K562 (cell line): ENCODE measurements around the gene NUFIP2. TPM values are rescaled to one million over a fixed set of nuclear protein-coding genes. Genes with fewer than 3 reads are reported as not detected.

Experiments used
- ATAC-seq: fragments of 200-7000 bp; cut with Tn5 transposase; 3 replicates; pipeline ENCODE4 v1.9.1; 2020; ENCODE audit warnings: moderate library complexity
- BruUV-seq: library from RNA; stranded (reverse); fragments of 400-500 nt; replicated peaks from 2 replicates; lab custom pipeline; 2021; lab: Mats Ljungman, UMichigan
- CTCF ChIA-PET: fragments of 300-600 bp; formaldehyde crosslinking; extraction: SDS; loops from one replicate; lab custom pipeline; 2021; ENCODE audit warnings: low intra/inter-chr PET ratio; lab: Yijun Ruan, JAX
- POLR2A ChIA-PET: fragments of 300-600, 350-650 bp; sonication (Branson Sonifier 250); formaldehyde crosslinking; extraction: SDS; loops from one replicate; lab custom pipeline; 2021; ENCODE audit warnings: antibody characterized with exemption, inconsistent platforms; lab: Yijun Ruan, JAX
- DNase-seq, 4 experiments: peaks; one replicate each; pipeline versions ENCODE4 v3.0.0 to v3.0.0-alpha.2; 2011 to 2018; ENCODE audit warnings: low spot score in 3 of 4, mixed read lengths in 3 of 4; ENCODE audit errors: extremely low read depth in 1 of 4
- FAIRE-seq: peaks from 2 replicates; lab custom pipeline; 2011; peaks lifted over from hg19 to GRCh38; lab: Jason Lieb, UNC
- H2AFZ ChIP-seq: 2 replicates; pipeline ENCODE4 v1.6.0; 2011; ENCODE audit warnings: low read depth, low read length, control low read depth, inconsistent platforms
- H3K27ac ChIP-seq: fragments of 200-600 bp; 3 replicates; pipeline ENCODE4 v1.8.0; 2011; ENCODE audit warnings: low read depth, mild to moderate bottlenecking, control low read depth, inconsistent platforms, low read length, moderate library complexity, mixed read lengths; ENCODE audit errors: extremely low read depth
- H3K27me3 ChIP-seq, 2 experiments: fragments of 300-600 bp in 1 of 2; 2 replicates in 1 of 2; 3 replicates in 1 of 2; pipeline versions ENCODE4 v1.6.0 to v1.8.0; 2011; ENCODE audit warnings: inconsistent platforms in 2 of 2, low read length in 2 of 2, mild to moderate bottlenecking in 1 of 2, mixed read lengths in 1 of 2, moderate library complexity in 1 of 2; ENCODE audit not compliant: control insufficient read depth in 2 of 2, insufficient read depth in 2 of 2
- H3K36me3 ChIP-seq: fragments of 300-600 bp; 3 replicates; pipeline ENCODE4 v1.8.0; 2011; ENCODE audit warnings: mild to moderate bottlenecking, low read length, inconsistent platforms; ENCODE audit not compliant: control insufficient read depth, insufficient read depth
- H3K4me1 ChIP-seq, 2 experiments: fragments of 200-600 bp in 1 of 2; replicated peaks in 1 of 2; 2 replicates in 1 of 2; 3 replicates in 1 of 2; pipeline versions ENCODE4 v1.5.1 to v1.8.0; 2011; ENCODE audit warnings: inconsistent platforms in 2 of 2, low read length in 2 of 2, mild to moderate bottlenecking in 1 of 2, mixed read lengths in 1 of 2, moderate library complexity in 1 of 2; ENCODE audit not compliant: control insufficient read depth in 2 of 2, insufficient read depth in 2 of 2
- H3K4me2 ChIP-seq: 2 replicates; pipeline ENCODE4 v1.6.1; 2011; ENCODE audit warnings: low read length, control low read depth, inconsistent platforms, mixed read lengths; ENCODE audit not compliant: insufficient read depth
- H3K4me3 ChIP-seq: fragments of 200-600 bp; sonication (generic), shearing (Covaris generic); 2 replicates; pipeline ENCODE4 v1.5.1; 2016; ENCODE audit warnings: control low read depth, inconsistent platforms
- H3K79me2 ChIP-seq: fragments of 200-600 bp; 3 replicates; pipeline ENCODE4 v1.8.0; 2011; ENCODE audit warnings: low read length, inconsistent platforms; ENCODE audit not compliant: control insufficient read depth, insufficient read depth
- H3K9ac ChIP-seq, 2 experiments: 2 replicates each; pipeline versions ENCODE4 v1.6.0 to v1.6.1; 2011; ENCODE audit warnings: low read depth in 2 of 2, low read length in 2 of 2, control low read depth in 1 of 2, inconsistent platforms in 1 of 2, mild to moderate bottlenecking in 1 of 2, mixed read lengths in 1 of 2; ENCODE audit not compliant: insufficient read depth in 1 of 2
- H3K9me1 ChIP-seq: one replicate; pipeline ENCODE4 v1.6.0; 2011; ENCODE audit warnings: inconsistent platforms, mild to moderate bottlenecking, low read length, moderate library complexity; ENCODE audit not compliant: control insufficient read depth, insufficient read depth
- H3K9me3 ChIP-seq: replicated peaks from 2 replicates; pipeline ENCODE4 v1.5.1; 2011; ENCODE audit warnings: low read depth, low read length, inconsistent platforms; ENCODE audit not compliant: control insufficient read depth, insufficient read depth
- H4K20me1 ChIP-seq: replicated peaks from 2 replicates; pipeline ENCODE4 v1.6.1; 2011; ENCODE audit warnings: low read length, inconsistent platforms, mixed read lengths; ENCODE audit not compliant: control insufficient read depth, insufficient read depth
- FOXA1 ChIP-seq: fragments of 450-650 bp; IDR thresholded peaks from 2 replicates; pipeline ENCODE4 v1.6.1; 2016; ENCODE audit warnings: mild to moderate bottlenecking, borderline replicate concordance
- FOXJ3 ChIP-seq: sonication (generic); formaldehyde crosslinking; IDR thresholded peaks from 2 replicates; pipeline ENCODE4 v1.4.0; 2020; ENCODE audit warnings: mild to moderate bottlenecking, missing genetic modification reagents
- HDAC6 ChIP-seq: IDR thresholded peaks from 2 replicates; pipeline ENCODE4 v1.6.1; 2012; ENCODE audit warnings: low read depth, mild to moderate bottlenecking, control low read depth, inconsistent platforms, low read length, moderate library complexity
- NBN ChIP-seq: fragments of 450-650 bp; IDR thresholded peaks from 2 replicates; pipeline ENCODE4 v1.6.1; 2016; ENCODE audit warnings: low read depth, mild to moderate bottlenecking
- PCBP2 ChIP-seq: fragments of 200-400 bp; formaldehyde crosslinking; IDR thresholded peaks from 2 replicates; pipeline ENCODE4 v1.6.1; 2018; ENCODE audit warnings: low read length, low read depth, mild to moderate bottlenecking, moderate library complexity; ENCODE audit not compliant: poor library complexity, severe bottlenecking
- ZNF224 ChIP-seq: sonication (generic); formaldehyde crosslinking; IDR thresholded peaks from 2 replicates; pipeline ENCODE4 v1.8.0; 2022; ENCODE audit warnings: mild to moderate bottlenecking, missing genetic modification reagents
- ZNF436 ChIP-seq: fragments of 250-450, 450-650 bp; sonication (Bioruptor Pico); formaldehyde crosslinking; IDR thresholded peaks from 2 replicates; pipeline ENCODE4 v1.7.0; 2020; ENCODE audit warnings: mild to moderate bottlenecking
- ZNF695 ChIP-seq: fragments of 450-650 bp; formaldehyde crosslinking; IDR thresholded peaks from 2 replicates; pipeline ENCODE4 v1.4.0; 2020; ENCODE audit warnings: mild to moderate bottlenecking, moderate library complexity
- ZNF696 ChIP-seq: fragments of 250-450 bp; sonication (Bioruptor Pico); conservative IDR thresholded peaks from 2 replicates; pipeline ENCODE4 v1.4.0; 2020; ENCODE audit warnings: mild to moderate bottlenecking, moderate library complexity
- WGBS: fragments of 100-300 bp; shearing (Covaris generic); methylation state at CpG from one replicate; pipeline ENCODE4 v1.1.6; 2016; ENCODE audit warnings: low coverage, mixed read lengths; ENCODE audit not compliant: insufficient coverage; ENCODE audit errors: missing lambda C conversion rate; 5-methylcytosine and 5-hydroxymethylcytosine counted together
- in situ Hi-C: fragments of 300-500 bp; cut with MboI; formaldehyde crosslinking; loops from 4 replicates; pipeline ENCODE4 v1.15.0; 2018; ENCODE audit warnings: inconsistent platforms, mixed read lengths
- intact Hi-C: fragments of 100-400 bp; cut with micrococcal nuclease; formaldehyde crosslinking; loops from 2 replicates; pipeline ENCODE4 v1.14.2; 2022
- polyA plus RNA-seq, 8 experiments: library from polyadenylated mRNA; depleted of rRNA in 4 of 8; stranded (reverse) in 5 of 8; unstranded in 3 of 8; fragments of >200 nt; fragmentation: Nextera tagmentation in 2 of 8; fragmentation: Illumina TruSeq in 1 of 8; extraction: Ambion mirVana in 2 of 8; extraction: Trizol in 1 of 8; gene quantifications; 2 replicates each; pipeline versions ENCODE4 v1.2.1 to v1.2.3, GENCODE V29; 2011 to 2014; ENCODE audit warnings: inconsistent platforms in 1 of 8, missing spikeins in 1 of 8
- total RNA-seq, 7 experiments: library from RNA; depleted of rRNA in 6 of 7; stranded (reverse); fragments of >200 nt in 6 of 7; fragmentation: Illumina TruSeq in 2 of 7; extraction: Trizol in 2 of 7; gene quantifications; 2 replicates each; pipeline versions ENCODE4 v1.2.1 to v1.2.3, GENCODE V29; 2011 to 2021; ENCODE audit warnings: low replicate concordance in 1 of 7
- TF ChIP-seq, protein P1 (sequence below): fragments of 450-650 bp; conservative IDR thresholded peaks from 2 replicates; pipeline ENCODE4 v1.6.1; 2016; ENCODE audit warnings: missing genetic modification characterization, low read depth, mild to moderate bottlenecking, missing compliant biosample characterization, moderate library complexity
- TF ChIP-seq, protein P2 (sequence below): fragments of 150-350 bp; conservative IDR thresholded peaks from 2 replicates; pipeline ENCODE4 v1.6.1; 2014; ENCODE audit warnings: low read length
- TF ChIP-seq, protein P3 (sequence below): sonication (generic); formaldehyde crosslinking; IDR thresholded peaks from 2 replicates; pipeline ENCODE4 v1.8.1; 2022; ENCODE audit warnings: missing genetic modification reagents

Gene NUFIP2
- total and polyA plus RNA-seq, 9 of the 15 experiments (the other 6 are each of a cell fraction or from before 2014, with no cell fraction given), result 4.9 to 40.7 (median 18.5) TPM

DNA sequence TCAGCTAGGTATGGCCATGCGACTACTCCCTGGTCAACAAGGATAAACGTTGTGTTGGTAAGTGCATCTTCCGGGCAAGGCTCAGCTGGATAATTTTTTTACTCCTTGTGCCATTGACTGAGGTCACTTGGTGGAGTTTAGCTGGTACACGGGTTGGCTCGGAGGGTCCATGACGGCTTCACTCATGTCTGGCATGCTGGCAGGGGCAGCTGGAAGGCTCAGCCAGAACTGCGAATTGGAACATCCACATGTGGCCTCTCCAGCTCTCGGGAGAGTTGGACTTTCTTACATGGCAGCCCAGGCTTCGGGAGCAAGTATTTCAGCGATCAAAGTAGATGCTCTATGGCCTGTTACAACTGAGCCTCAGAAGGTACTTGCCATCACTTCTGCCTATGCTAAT is 78.8 kb downstream of the NUFIP2 start:
- Histone ChIP-seq H3K79me2 (no peaks in the 10 kb centered on the region), H3K4me3 (no peak overlapping the region), H3K27ac (no peak overlapping the region), H3K4me1 (peaks cover 0 to 3% of the 10 kb centered on the region in 2 experiments; a peak in 1 of 5 replicates), H3K9ac (no peak overlapping the region), H2AFZ (peak overlapping the region; percentile 44; the same call in 1 of the 2 replicates), H3K9me1 (no peaks in the 10 kb centered on the region), H4K20me1 (no peaks in the 10 kb centered on the region), H3K4me2 (no peak overlapping the region), H3K9me3 (no peaks in the 10 kb centered on the region), H3K27me3 (no peaks in the 10 kb centered on the region), H3K36me3 (no peaks in the 10 kb centered on the region)
- FAIRE-seq, result no peak
- no TSS peak for BruUV-seq
- ChIA-PET POLR2A (interaction anchor here (1.1 kb wide), 1 partner anchor 25 kb away, joined by 3 read pairs; no protein-coding TSS in a partner anchor), CTCF (no interaction called here)
- TF ChIP-seq, protein P1, sequence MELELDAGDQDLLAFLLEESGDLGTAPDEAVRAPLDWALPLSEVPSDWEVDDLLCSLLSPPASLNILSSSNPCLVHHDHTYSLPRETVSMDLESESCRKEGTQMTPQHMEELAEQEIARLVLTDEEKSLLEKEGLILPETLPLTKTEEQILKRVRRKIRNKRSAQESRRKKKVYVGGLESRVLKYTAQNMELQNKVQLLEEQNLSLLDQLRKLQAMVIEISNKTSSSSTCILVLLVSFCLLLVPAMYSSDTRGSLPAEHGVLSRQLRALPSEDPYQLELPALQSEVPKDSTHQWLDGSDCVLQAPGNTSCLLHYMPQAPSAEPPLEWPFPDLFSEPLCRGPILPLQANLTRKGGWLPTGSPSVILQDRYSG, result no peak
- TF ChIP-seq, protein P2, sequence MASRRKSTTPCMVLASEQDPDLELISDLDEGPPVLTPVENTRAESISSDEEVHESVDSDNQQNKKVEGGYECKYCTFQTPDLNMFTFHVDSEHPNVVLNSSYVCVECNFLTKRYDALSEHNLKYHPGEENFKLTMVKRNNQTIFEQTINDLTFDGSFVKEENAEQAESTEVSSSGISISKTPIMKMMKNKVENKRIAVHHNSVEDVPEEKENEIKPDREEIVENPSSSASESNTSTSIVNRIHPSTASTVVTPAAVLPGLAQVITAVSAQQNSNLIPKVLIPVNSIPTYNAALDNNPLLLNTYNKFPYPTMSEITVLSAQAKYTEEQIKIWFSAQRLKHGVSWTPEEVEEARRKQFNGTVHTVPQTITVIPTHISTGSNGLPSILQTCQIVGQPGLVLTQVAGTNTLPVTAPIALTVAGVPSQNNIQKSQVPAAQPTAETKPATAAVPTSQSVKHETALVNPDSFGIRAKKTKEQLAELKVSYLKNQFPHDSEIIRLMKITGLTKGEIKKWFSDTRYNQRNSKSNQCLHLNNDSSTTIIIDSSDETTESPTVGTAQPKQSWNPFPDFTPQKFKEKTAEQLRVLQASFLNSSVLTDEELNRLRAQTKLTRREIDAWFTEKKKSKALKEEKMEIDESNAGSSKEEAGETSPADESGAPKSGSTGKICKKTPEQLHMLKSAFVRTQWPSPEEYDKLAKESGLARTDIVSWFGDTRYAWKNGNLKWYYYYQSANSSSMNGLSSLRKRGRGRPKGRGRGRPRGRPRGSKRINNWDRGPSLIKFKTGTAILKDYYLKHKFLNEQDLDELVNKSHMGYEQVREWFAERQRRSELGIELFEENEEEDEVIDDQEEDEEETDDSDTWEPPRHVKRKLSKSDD, result no peak
- TF ChIP-seq HDAC6, result no peak
- no peak for TF ChIP-seq NBN
- no peak for TF ChIP-seq ZNF695 (CRISPR knock-in tag)
- no peak for TF ChIP-seq ZNF696 (CRISPR knock-in tag)
- TF ChIP-seq ZNF224 (CRISPR knock-in tag), result no peak
- TF ChIP-seq FOXA1, result no peak
- TF ChIP-seq, protein P3, sequence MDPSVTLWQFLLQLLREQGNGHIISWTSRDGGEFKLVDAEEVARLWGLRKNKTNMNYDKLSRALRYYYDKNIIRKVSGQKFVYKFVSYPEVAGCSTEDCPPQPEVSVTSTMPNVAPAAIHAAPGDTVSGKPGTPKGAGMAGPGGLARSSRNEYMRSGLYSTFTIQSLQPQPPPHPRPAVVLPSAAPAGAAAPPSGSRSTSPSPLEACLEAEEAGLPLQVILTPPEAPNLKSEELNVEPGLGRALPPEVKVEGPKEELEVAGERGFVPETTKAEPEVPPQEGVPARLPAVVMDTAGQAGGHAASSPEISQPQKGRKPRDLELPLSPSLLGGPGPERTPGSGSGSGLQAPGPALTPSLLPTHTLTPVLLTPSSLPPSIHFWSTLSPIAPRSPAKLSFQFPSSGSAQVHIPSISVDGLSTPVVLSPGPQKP, result no peak
- TF ChIP-seq FOXJ3 (CRISPR knock-in tag), result no peak
- no peak for TF ChIP-seq PCBP2
- TF ChIP-seq ZNF436 (CRISPR knock-in tag), result no peak
- 32% methylated on average over 10 of the region's 10 CpGs for WGBS
- intact Hi-C loops, result no loop called here
- ATAC-seq, result no peak
- DNase-seq, result no peak
- in situ Hi-C loops, result no loop called here
